Heart right ventricle (tissue), 16 donors: Measurements from ENCODE around the gene EYA3. TPM values are rescaled to one million over a fixed set of nuclear protein-coding genes. Genes with fewer than 3 reads are reported as not detected.
A peak's percentile ranks its signal among the peaks of the same experiment; 100 is the strongest.

Source experiments
- ATAC-seq, 8 donors: fragments of 200-7000 bp; cut with Tn5 transposase; one replicate each; pipeline ENCODE4 v1.9.1; 2020; ENCODE audit warnings: mild to moderate bottlenecking in 8 of 8, moderate library complexity in 8 of 8, moderate number of reproducible peaks in 1 of 8
- DNase-seq, 2 donors: peaks; one replicate each; pipeline ENCODE4 v3.0.0-alpha.2; 2020
- H3K27ac ChIP-seq, 10 donors: fragments of 200-600 bp; sonication (generic) in 2 of 10; one replicate each; pipeline versions ENCODE4 v1.5.0 to v1.8.0; 2020 to 2022; ENCODE audit warnings: mild to moderate bottlenecking in 3 of 10
- H3K27me3 ChIP-seq, 7 donors: fragments of 200-600 bp; one replicate each; pipeline ENCODE4 v1.8.0; 2021 to 2022; ENCODE audit warnings: mild to moderate bottlenecking in 2 of 7
- H3K36me3 ChIP-seq, 9 donors: fragments of 200-600 bp; sonication (generic) in 1 of 9; one replicate each; pipeline versions ENCODE4 v1.5.0 to v1.8.0; 2020 to 2022; ENCODE audit warnings: mild to moderate bottlenecking in 2 of 9
- H3K4me1 ChIP-seq, 9 donors: fragments of 200-600 bp; sonication (generic) in 1 of 9; one replicate each; pipeline versions ENCODE4 v1.5.0 to v1.8.0; 2020 to 2022; ENCODE audit warnings: mild to moderate bottlenecking in 4 of 9
- H3K4me3 ChIP-seq, 10 donors: fragments of 200-600 bp; sonication (generic) in 2 of 10; one replicate each; pipeline versions ENCODE4 v1.5.0 to v1.8.0; 2020 to 2022; ENCODE audit warnings: mild to moderate bottlenecking in 7 of 10, moderate library complexity in 2 of 10
- H3K9me3 ChIP-seq, 11 donors: fragments of 200-600 bp in 10 of 11; sonication (generic) in 2 of 11; one replicate each; pipeline versions ENCODE4 v1.5.0 to v1.8.0; 2013 to 2022; ENCODE audit warnings: mild to moderate bottlenecking in 2 of 11, control low read depth in 1 of 11, moderate library complexity in 1 of 11
- WGBS, 2 donors: extraction: QIAGEN DNeasy Blood & Tissue Kit; methylation state at CpG; one replicate each; pipeline ENCODE4 v1.1.7; 2013; ENCODE audit warnings: inconsistent platforms in 1 of 2; 5-methylcytosine and 5-hydroxymethylcytosine counted together
- intact Hi-C, 10 donors: fragments of 100-400 bp; cut with DNase I; formaldehyde crosslinking; loops; one replicate each; pipeline versions ENCODE4 v1.11.1 to v1.14.2; 2022
- polyA plus RNA-seq, 2 donors: library from polyadenylated mRNA; stranded (reverse); fragments of 200-250 nt; gene quantifications; one replicate each; pipeline ENCODE4 v1.2.3, GENCODE V29; 2013
- total RNA-seq, 10 donors: library from RNA; stranded (reverse); fragmentation: NEBNext Ultra II Directional in 3 of 10; extraction: Animal tissue kit (Norgen Biotek cat#: 25700) in 3 of 10; gene quantifications; one replicate each; pipeline versions ENCODE4 v1.2.1 to v1.2.4, GENCODE V29; 2021 to 2023
- TF ChIP-seq, protein P1 (sequence below), 9 donors: fragments of 200-600 bp; sonication (generic) in 2 of 9; IDR thresholded peaks; one replicate each; pipeline versions ENCODE4 v1.5.0 to v1.8.0; 2021 to 2022; ENCODE audit warnings: antibody characterized with exemption in 9 of 9, mild to moderate bottlenecking in 5 of 9, moderate library complexity in 1 of 9
- donor health status: Arrhythmogenic right ventricular cardiomyopathy.
- donor health status: ischemic (EF 13 %, LVEDD 7.1; RV severe dilation, severe dysfunction).
- donor health status: healthy with polysubstance abuse.
- donor health status: DM: no; HTN: yes; CAD: no.
- donor health status: DM: no; HTN: no; CAD: no.
- donor health status: ischemic (EF 25% LVEDD 6.9; RV normal size, moderate dysfunction).
- donor health status: ischemic (EF 25% LVEDD 5.7; RV mildly dilated, moderate dysfunction).
- donor health status: healthy.
- donor health status: DM: yes; HTN: yes; CAD: no.
- donor health status: Ischemic cardiomyopathy.
- donor health status: ischemic (EF 35%, LVEDD 5.7; RV mildly dilated, moderate dysfunction).
- donor health status: nonischemic (EF 11% LVEDD 7.7; RV severe dilation, severe dysfunction).
- donor health status: DM: yes; HTN: yes; CAD: no.
- donor health status: PGD.
- donor health status: ischemic (EF 29% LVEDD 5.4; RV normal size, mild dysfunction).
- donor health status: nonischemic (EF 23%, LVEDD 6.1; RV moderate dilation, normal function).

EYA3 gene
- total and polyA plus RNA-seq, 12 donors, result 3.6 to 22.1 (median 17.3) TPM

DNA sequence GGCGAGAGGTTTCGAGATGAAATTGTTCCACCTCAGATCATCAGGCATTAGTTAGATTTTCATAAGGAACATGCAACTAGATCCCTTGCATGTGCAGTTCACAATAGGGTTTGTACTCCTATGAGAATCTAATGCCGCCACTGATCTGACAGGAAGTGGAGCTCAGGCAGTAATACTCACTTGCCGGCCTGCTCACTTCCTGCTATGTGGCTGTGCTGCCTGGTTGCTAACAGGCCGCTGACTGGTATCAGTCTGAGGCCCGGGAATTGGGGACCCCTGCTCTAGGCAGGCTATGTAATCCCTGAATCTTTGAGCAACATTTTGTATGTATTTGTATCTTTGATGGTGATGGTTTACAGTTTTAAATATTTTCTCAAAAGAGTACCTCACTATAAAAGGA is 96.1 kb downstream of the EYA3 start:
- Histone ChIP-seq H3K27me3 (no peaks in the 10 kb centered on the region), H3K27ac (peak overlapping the region in 7 of 10 donors; percentile 24 to 69 (median 42)), H3K4me1 (peaks cover 0 to 39% (median 23%) of the 10 kb centered on the region in 9 donors), H3K36me3 (peaks cover 0 to 97% (median 37%) of the 10 kb centered on the region in 9 donors), H3K4me3 (no peak overlapping the region), H3K9me3 (no peaks in the 10 kb centered on the region)
- intact Hi-C loops, result no loop called here
- TF ChIP-seq, protein P1, sequence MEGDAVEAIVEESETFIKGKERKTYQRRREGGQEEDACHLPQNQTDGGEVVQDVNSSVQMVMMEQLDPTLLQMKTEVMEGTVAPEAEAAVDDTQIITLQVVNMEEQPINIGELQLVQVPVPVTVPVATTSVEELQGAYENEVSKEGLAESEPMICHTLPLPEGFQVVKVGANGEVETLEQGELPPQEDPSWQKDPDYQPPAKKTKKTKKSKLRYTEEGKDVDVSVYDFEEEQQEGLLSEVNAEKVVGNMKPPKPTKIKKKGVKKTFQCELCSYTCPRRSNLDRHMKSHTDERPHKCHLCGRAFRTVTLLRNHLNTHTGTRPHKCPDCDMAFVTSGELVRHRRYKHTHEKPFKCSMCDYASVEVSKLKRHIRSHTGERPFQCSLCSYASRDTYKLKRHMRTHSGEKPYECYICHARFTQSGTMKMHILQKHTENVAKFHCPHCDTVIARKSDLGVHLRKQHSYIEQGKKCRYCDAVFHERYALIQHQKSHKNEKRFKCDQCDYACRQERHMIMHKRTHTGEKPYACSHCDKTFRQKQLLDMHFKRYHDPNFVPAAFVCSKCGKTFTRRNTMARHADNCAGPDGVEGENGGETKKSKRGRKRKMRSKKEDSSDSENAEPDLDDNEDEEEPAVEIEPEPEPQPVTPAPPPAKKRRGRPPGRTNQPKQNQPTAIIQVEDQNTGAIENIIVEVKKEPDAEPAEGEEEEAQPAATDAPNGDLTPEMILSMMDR (IDR thresholded peaks at IDR 0.05), result no peak
- DNase-seq (peak in 1 of 2 donors; percentile 19), ATAC-seq (peak in 7 of 8 donors; percentile 38 to 81 (median 67))
- WGBS, 2 donors, result 54 to 64% methylated on average over 6 of the region's 6 CpGs

DNA sequence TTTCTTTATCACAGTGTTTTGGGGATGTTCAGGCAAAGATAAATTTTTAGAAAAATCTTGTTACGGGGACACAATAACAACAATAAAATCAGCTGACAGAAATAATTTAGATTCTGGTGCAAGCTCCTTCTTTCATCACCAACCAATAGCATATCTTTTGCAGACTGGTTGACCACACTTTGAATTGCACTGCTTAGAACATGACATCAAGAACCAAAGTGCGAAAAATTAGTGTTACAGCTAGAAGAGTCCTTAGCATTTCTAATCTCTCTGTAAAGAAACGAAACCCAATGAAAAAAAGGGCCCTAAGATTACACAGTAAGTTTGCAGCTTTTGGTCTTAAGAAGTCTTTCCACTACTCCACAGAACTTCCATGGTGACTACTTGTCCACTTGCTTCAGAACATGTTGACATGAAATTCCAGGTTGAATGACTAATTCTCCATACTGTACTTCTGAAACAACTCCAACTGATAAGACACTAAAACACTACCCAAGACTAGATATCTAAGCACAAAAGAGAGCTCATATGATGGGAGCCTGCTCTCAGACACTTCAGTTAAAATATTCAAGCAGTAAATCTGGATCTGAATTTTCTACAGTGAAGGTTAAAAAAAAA is 97.4 kb downstream of the EYA3 start:
- H3K27me3 ChIP-seq, result no peaks in the 10 kb centered on the region
- H3K4me1 ChIP-seq, result peaks cover 0 to 40% (median 23%) of the 10 kb centered on the region in 9 donors
- intact Hi-C loops, result no loop called here
- ATAC-seq (no peak), DNase-seq (no peak)
- H3K27ac ChIP-seq, result no peak overlapping the region
- 93% methylated on average over 3 of the region's 3 CpGs for WGBS, 2 donors
- TF ChIP-seq, protein P1 (IDR thresholded peaks at IDR 0.05), result no peak
- H3K9me3 ChIP-seq, result no peaks in the 10 kb centered on the region
- H3K36me3 ChIP-seq, result peaks cover 0 to 96% (median 31%) of the 10 kb centered on the region in 9 donors
- no peak overlapping the region for H3K4me3 ChIP-seq

DNA sequence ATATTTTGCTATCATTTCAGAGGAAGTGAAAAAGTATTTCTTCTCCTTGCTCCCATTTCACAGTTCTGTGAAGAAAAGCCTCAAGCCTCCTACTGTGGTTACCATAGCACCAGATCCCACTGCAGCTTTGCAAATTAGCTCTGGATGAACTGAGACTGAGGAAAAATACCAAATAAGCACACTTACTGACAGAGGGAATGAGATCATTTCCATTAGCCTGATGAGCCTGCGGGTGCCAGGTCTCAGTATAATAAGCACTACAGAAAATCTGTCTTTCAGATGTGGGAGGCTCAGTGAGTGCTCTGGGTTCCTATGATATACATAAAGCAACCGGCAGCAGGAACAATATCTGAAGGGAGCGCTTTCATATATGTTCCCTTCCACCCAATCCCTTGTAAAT is 107.3 kb downstream of the EYA3 start:
- no peaks in the 10 kb centered on the region for H3K9me3 ChIP-seq
- peak overlapping the region in 3 of 10 donors; percentile 4 to 46 (median 16) for H3K27ac ChIP-seq
- DNase-seq (no peak), ATAC-seq (peak in 1 of 8 donors; percentile 19)
- intact Hi-C loops, result loop anchor here in 3 of 10 donors (2.0 to 5.0 kb wide), 3 partner anchors 38 to 684 kb away; no protein-coding TSS in a partner anchor
- H3K36me3 ChIP-seq, result peaks cover 0 to 56% (median 11%) of the 10 kb centered on the region in 9 donors
- H3K27me3 ChIP-seq, result no peaks in the 10 kb centered on the region
- H3K4me1 ChIP-seq, result peaks cover 0 to 20% (median 13%) of the 10 kb centered on the region in 9 donors
- no peak overlapping the region for H3K4me3 ChIP-seq
- TF ChIP-seq, protein P1 (IDR thresholded peaks at IDR 0.05), result no peak
- 63 to 68% methylated on average over 3 of the region's 3 CpGs for WGBS, 2 donors

DNA sequence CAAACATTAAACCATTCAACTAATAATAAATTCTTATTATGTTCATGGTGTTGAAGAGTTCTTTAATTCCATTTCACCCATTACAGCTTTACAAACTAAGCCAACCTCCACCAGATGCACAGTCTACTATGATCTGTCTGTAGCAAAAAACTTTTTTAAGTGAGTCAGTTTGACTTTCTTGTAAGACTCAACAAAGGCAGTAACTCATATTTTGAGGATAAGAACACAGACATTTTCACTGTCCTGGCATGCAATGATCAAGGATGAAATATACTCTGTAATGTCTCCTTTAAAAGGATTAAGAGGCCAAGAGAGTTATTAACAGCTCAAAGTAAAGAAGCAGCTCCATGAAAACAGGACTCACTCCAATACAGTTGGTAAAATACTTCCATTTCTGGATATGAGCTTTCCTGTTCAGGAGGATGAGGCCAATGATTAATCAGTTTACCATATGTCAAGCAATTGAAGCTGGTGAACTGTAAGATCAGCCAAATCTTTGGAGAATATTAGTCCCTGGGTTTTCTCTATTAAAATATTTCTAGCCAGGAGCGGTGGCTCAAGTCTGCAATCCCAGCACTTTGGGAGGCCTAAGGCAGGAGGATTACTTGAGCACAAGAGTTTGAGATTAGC is 108.1 kb downstream of the EYA3 start:
- Histone ChIP-seq H3K27me3 (no peaks in the 10 kb centered on the region), H3K4me3 (no peak overlapping the region), H3K9me3 (no peaks in the 10 kb centered on the region), H3K36me3 (peaks cover 0 to 57% (median 11%) of the 10 kb centered on the region in 9 donors), H3K27ac (peak overlapping the region in 3 of 10 donors; percentile 4 to 46 (median 16)), H3K4me1 (peaks cover 0 to 20% (median 13%) of the 10 kb centered on the region in 9 donors)
- peak in 3 of 8 donors; percentile 19 to 68 (median 52) for ATAC-seq
- TF ChIP-seq, protein P1 (IDR thresholded peaks at IDR 0.05), result no peak
- no peak for DNase-seq
- 72 to 77% methylated on average over 1 of the region's 1 CpG for WGBS, 2 donors
- intact Hi-C loops, result loop anchor here in 3 of 10 donors (2.0 to 5.0 kb wide), 3 partner anchors 38 to 683 kb away; no protein-coding TSS in a partner anchor
